Mesothelial cell of epicardium (in vitro differentiated cells): Measurements from ENCODE around the gene KRTAP4-8. TPM values are rescaled to one million over a fixed set of nuclear protein-coding genes. Genes with fewer than 3 reads are reported as not detected.
A peak's percentile ranks its signal among the peaks of the same experiment; 100 is the strongest.
"Not testable (repeated sequence)": the region's sequence is repeated elsewhere in the genome, so short reads cannot be mapped to it uniquely, and the experiment has no call there.

Experiments used
- DNase-seq, 2 experiments: peaks; one replicate each; pipeline ENCODE4 v3.0.0; 2021; ENCODE audit warnings: low spot score in 2 of 2; ENCODE audit not compliant: unreplicated experiment in 2 of 2
- H3K27ac Mint-ChIP-seq: 2 replicates; pipeline ENCODE4 v1.8.0; 2021; ENCODE audit warnings: mixed read lengths
- H3K27me3 Mint-ChIP-seq: 2 replicates; pipeline ENCODE4 v1.8.0; 2021; ENCODE audit warnings: low read depth, mixed read lengths
- H3K36me3 Mint-ChIP-seq: 2 replicates; pipeline ENCODE4 v1.8.0; 2021; ENCODE audit warnings: mixed read lengths
- H3K4me1 Mint-ChIP-seq: 2 replicates; pipeline ENCODE4 v1.8.0; 2021; ENCODE audit warnings: mixed read lengths
- H3K4me3 Mint-ChIP-seq: 2 replicates; pipeline ENCODE4 v1.8.0; 2021; ENCODE audit warnings: mild to moderate bottlenecking, moderate library complexity, mixed read lengths
- H3K9me3 Mint-ChIP-seq: 2 replicates; pipeline ENCODE4 v1.8.0; 2021; ENCODE audit warnings: mixed read lengths
- total RNA-seq: library from RNA; stranded (reverse); gene quantifications from 3 replicates; pipeline ENCODE4 v1.2.1, GENCODE V29; 2021
- TF ChIP-seq, protein P1 (sequence below): fragments of 200-600 bp; sonication (generic); IDR thresholded peaks from one replicate; pipeline ENCODE4 v1.5.0; 2021; ENCODE audit warnings: antibody characterized with exemption; ENCODE audit not compliant: unreplicated experiment

KRTAP4-8 gene
- total RNA-seq, 1 donor from 2014 or later = not detected

DNA sequence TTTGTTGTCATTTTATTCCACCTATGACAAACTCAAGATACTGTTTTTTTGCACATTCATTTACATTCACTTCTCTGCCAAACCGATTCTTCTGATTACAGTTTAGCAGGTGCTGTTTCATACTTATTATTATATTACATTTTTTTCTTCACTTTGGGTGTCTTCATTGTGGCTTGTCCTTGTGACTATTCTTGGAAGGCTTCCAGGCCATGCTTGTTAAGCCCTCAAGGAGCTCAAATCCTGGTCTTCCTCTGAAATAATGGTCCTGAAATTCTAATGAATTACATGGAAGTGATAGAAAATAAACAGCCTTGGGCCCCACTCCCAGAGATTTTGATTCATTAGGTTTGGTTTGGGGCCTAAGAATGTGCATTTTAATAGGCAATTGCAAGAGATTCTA is 33.6 kb downstream of the KRTAP4-8 start:
- TF ChIP-seq, protein P1, sequence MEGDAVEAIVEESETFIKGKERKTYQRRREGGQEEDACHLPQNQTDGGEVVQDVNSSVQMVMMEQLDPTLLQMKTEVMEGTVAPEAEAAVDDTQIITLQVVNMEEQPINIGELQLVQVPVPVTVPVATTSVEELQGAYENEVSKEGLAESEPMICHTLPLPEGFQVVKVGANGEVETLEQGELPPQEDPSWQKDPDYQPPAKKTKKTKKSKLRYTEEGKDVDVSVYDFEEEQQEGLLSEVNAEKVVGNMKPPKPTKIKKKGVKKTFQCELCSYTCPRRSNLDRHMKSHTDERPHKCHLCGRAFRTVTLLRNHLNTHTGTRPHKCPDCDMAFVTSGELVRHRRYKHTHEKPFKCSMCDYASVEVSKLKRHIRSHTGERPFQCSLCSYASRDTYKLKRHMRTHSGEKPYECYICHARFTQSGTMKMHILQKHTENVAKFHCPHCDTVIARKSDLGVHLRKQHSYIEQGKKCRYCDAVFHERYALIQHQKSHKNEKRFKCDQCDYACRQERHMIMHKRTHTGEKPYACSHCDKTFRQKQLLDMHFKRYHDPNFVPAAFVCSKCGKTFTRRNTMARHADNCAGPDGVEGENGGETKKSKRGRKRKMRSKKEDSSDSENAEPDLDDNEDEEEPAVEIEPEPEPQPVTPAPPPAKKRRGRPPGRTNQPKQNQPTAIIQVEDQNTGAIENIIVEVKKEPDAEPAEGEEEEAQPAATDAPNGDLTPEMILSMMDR = no peak
- Mint-ChIP-seq H3K36me3 (no peaks in the 10 kb centered on the region), H3K4me1 (peaks cover 23% of the 10 kb centered on the region), H3K9me3 (no peaks in the 10 kb centered on the region), H3K4me3 (no peak overlapping the region), H3K27ac (no peak overlapping the region), H3K27me3 (no peaks in the 10 kb centered on the region)
- no peak for DNase-seq

DNA sequence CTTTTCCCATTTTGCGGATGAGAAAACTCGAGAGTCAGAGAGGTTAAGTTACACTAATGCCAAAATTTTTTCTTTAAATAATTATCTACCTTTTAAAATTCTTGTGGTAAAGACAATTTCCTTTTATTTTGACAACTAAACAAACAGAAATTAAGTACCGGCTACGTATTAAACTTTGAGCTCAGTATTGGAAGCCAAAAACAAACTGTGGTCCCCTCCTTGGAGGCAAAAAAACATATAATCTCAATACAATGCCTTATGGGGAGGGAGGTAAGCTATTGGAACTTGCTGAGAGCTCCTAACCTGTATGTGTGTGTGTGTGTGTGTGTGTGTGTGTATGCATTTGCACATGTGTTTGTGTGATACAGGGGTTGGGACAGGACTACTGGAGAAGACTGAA is 34.5 kb downstream of the KRTAP4-8 start:
- H3K27ac Mint-ChIP-seq = no peak overlapping the region
- H3K9me3 Mint-ChIP-seq = no peaks in the 10 kb centered on the region
- H3K27me3 Mint-ChIP-seq = no peaks in the 10 kb centered on the region
- peaks cover 28% of the 10 kb centered on the region for H3K4me1 Mint-ChIP-seq
- H3K36me3 Mint-ChIP-seq = no peaks in the 10 kb centered on the region
- TF ChIP-seq, protein P1 = no peak
- DNase-seq = no peak
- H3K4me3 Mint-ChIP-seq = no peak overlapping the region

DNA sequence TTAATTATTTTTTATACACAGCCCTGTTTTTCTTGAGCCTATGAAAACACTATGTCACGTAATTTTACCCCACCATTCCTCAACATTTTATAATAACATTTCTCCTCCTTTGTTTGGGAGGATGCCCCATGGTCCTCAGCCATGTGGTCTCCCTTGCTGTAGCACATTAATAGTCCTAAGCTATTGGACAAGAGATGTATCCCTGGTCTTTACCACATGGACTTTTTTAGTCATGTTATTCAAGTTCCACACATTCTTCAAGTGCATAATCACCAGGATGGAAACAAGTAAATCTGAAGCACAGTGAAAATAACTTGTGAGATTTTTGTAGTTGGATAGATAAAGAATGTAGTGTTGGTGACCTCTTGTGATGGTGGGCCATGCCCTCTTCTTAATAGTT is 36.0 kb downstream of the KRTAP4-8 start:
- H3K4me3 Mint-ChIP-seq = no peak overlapping the region
- H3K36me3 Mint-ChIP-seq = no peaks in the 10 kb centered on the region
- H3K27me3 Mint-ChIP-seq = no peaks in the 10 kb centered on the region
- peak overlapping the region; percentile 59 for H3K27ac Mint-ChIP-seq
- peaks cover 7% of the 10 kb centered on the region for H3K9me3 Mint-ChIP-seq
- peaks cover 28% of the 10 kb centered on the region for H3K4me1 Mint-ChIP-seq
- DNase-seq = no peak
- TF ChIP-seq, protein P1 = no peak

DNA sequence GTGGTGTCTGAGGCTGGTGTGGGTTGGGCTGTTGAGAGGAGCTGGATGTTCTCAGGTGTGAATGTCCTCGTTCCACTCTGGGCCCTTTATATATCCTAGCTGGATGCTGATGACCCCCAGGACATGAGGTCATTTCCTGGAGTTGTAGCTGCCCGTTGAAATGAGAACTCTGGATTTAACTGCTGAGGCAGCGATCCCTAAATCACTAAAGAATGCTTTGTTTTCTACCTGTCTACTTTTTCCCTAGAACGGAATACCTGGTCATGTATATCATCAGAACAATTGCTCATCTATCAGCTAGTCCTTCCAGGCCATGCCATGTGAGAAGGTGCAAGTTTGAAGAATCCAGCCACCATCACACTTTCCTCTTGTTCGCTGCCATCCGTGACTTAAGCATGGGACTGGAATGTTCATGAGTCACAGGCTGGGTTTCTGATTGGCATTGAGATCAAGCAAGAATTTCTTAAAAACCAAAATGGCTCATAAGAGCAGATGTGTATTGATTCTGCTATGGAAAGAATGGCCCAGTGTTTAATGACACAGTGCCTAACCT is 37.8 kb downstream of the KRTAP4-8 start, which contains the start of gene KRTAP2-3:
Gene KRTAP2-3 (minus strand): TSS at position 63 of the 553 bp plus-strand sequence. CDS start 64 bp downstream, outside the sequence.
- Mint-ChIP-seq H3K27me3 (no peaks in the 10 kb centered on the region), H3K9me3 (peaks cover 7% of the 10 kb centered on the region), H3K27ac (peak within 1 kb of the TSS; percentile 63), H3K4me3 (no peak within 1 kb of the TSS), H3K4me1 (peaks cover 28% of the 10 kb centered on the region), H3K36me3 (no peaks in the 10 kb centered on the region)
- DNase-seq = no peak
- TF ChIP-seq, protein P1 = no peak

DNA sequence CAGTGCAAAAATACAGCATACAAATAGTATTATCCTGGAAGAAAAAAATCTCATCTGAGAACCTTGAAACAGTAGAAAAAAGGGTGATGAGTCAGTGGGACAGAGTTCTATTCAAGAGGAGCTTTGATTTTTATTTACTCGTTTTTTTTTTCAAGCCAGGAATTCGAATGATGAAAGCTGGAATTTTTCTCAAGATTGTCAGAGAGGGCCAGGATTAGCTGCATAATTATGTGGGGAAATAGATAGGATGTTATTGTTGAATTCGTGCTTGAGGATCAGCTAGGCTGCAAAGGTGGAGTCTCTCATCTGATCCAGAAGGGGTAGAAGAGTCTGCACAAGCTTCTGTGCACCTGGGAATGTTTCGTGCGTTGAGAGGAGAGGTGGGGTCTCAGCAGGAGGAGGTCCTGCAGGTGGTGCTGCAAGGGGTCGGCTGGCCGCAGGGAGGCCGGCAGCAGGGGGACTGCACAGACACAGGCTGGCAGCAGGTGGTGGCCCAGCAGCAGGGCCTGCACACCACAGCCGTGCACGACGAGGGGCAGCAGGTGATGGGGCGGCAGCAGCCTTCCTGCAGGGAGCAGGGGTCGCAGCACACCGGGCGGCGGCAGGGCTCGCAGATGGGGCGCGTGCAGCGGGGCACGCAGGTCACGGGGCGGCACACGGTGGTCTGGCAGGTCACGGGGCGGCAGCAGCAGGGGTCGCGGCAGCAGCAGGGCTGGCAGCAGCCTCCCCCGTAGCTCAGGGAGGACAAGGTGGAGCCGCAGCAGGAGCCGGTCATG is 38.5 kb downstream of the KRTAP4-8 start:
- H3K27ac Mint-ChIP-seq, H3K27me3 Mint-ChIP-seq, H3K4me3 Mint-ChIP-seq, H3K36me3 Mint-ChIP-seq, H3K9me3 Mint-ChIP-seq, DNase-seq: not testable (repeated sequence)
- H3K4me1 Mint-ChIP-seq = peaks cover 28% of the 10 kb centered on the region

DNA sequence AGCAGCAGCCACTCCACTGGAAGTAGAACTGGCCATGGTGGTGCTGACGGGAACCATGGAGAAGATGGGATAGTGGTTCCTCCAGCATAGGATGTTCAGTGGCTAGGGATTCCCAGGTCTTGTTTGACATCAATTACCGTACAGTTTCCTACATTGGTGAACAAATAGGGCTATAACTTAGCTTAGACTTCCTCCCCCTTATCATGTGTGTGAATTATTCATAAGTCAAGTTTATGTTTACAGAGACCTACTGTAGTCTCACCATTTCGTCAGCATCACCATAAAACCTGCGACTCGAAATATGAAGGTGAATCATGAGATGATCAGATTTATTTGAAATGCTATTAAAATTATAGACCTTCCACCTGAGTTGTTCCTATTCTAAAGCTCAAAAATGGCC is 39.2 kb downstream of the KRTAP4-8 start:
- Mint-ChIP-seq H3K36me3 (no peaks in the 10 kb centered on the region), H3K4me1 (peaks cover 28% of the 10 kb centered on the region), H3K27me3 (no peaks in the 10 kb centered on the region), H3K27ac (peak overlapping the region; percentile 34), H3K9me3 (peaks cover 8% of the 10 kb centered on the region), H3K4me3 (no peak overlapping the region)
- no peak for DNase-seq
- TF ChIP-seq, protein P1 = no peak
